Mesendoderm (in vitro differentiated cells): ENCODE results near the gene RNF213. TPM values are rescaled to one million over a fixed set of nuclear protein-coding genes. Genes with fewer than 3 reads are reported as not detected.

Source experiments
- DNase-seq: peaks from one replicate; pipeline ENCODE4 v3.0.0; 2013
- H2AK5ac ChIP-seq: 2 replicates; pipeline ENCODE4 v1.6.1; 2013; ENCODE audit warnings: low read length, inconsistent platforms
- H2BK120ac ChIP-seq: 2 replicates; pipeline ENCODE4 v1.6.1; 2013; ENCODE audit warnings: low read depth, mild to moderate bottlenecking, low read length, moderate library complexity, mixed read lengths
- H2BK15ac ChIP-seq: replicated peaks from 2 replicates; pipeline ENCODE4 v1.6.1; 2013; ENCODE audit warnings: low read depth, mild to moderate bottlenecking, moderate library complexity
- H2BK5ac ChIP-seq: 2 replicates; pipeline ENCODE4 v1.6.1; 2013; ENCODE audit warnings: low read length, inconsistent platforms
- H3K18ac ChIP-seq: 2 replicates; pipeline ENCODE4 v1.6.1; 2013; ENCODE audit warnings: mild to moderate bottlenecking, low read length, mixed read lengths
- H3K23ac ChIP-seq: one replicate; pipeline ENCODE4 v1.6.1; 2013; ENCODE audit warnings: low read length
- H3K27ac ChIP-seq: 2 replicates; pipeline ENCODE4 v1.5.1; 2013; ENCODE audit warnings: low read depth, mild to moderate bottlenecking, inconsistent platforms, low read length, moderate library complexity
- H3K27me3 ChIP-seq: 2 replicates; pipeline ENCODE4 v1.6.1; 2013; ENCODE audit warnings: low read length, control low read depth, mild to moderate bottlenecking, inconsistent platforms; ENCODE audit not compliant: insufficient read depth, poor library complexity
- H3K36me3 ChIP-seq: 2 replicates; pipeline ENCODE4 v1.6.1; 2013; ENCODE audit warnings: low read length, inconsistent platforms; ENCODE audit not compliant: control insufficient read depth, insufficient read depth
- H3K4ac ChIP-seq: one replicate; pipeline ENCODE4 v1.6.1; 2013; ENCODE audit warnings: low read depth, mild to moderate bottlenecking, low read length, moderate library complexity
- H3K4me1 ChIP-seq: 2 replicates; pipeline ENCODE4 v1.6.1; 2013; ENCODE audit warnings: low read depth, low read length, inconsistent platforms; ENCODE audit not compliant: control insufficient read depth
- H3K4me2 ChIP-seq: 2 replicates; pipeline ENCODE4 v1.6.1; 2013; ENCODE audit warnings: low read length
- H3K4me3 ChIP-seq: 2 replicates; pipeline ENCODE4 v1.5.1; 2013; ENCODE audit warnings: mild to moderate bottlenecking, low read length
- H3K56ac ChIP-seq: one replicate; pipeline ENCODE4 v1.6.1; 2013; ENCODE audit warnings: low read length
- H3K79me1 ChIP-seq: 2 replicates; pipeline ENCODE4 v1.6.1; 2013; ENCODE audit warnings: low read length, inconsistent platforms
- H3K79me2 ChIP-seq: 2 replicates; pipeline ENCODE4 v1.6.1; 2013; ENCODE audit warnings: mild to moderate bottlenecking, low read length; ENCODE audit not compliant: control insufficient read depth, insufficient read depth
- H3K9ac ChIP-seq: 2 replicates; pipeline ENCODE4 v1.6.1; 2013; ENCODE audit warnings: low read length, inconsistent platforms
- H4K5ac ChIP-seq: one replicate; pipeline ENCODE4 v1.6.1; 2013; ENCODE audit warnings: low read length
- H4K8ac ChIP-seq: one replicate; pipeline ENCODE4 v1.6.1; 2013; ENCODE audit warnings: low read depth, mild to moderate bottlenecking, control low read depth, low read length, moderate library complexity
- WGBS: extraction: QIAGEN DNeasy Blood & Tissue Kit; methylation state at CpG from one replicate; pipeline ENCODE4 v1.1.7; 2013; ENCODE audit warnings: low lambda C conversion rate, missing lambda C conversion rate; ENCODE audit not compliant: insufficient coverage; ENCODE audit errors: extremely low coverage; 5-methylcytosine and 5-hydroxymethylcytosine counted together
- small RNA-seq: library from polyadenylated mRNA; stranded (forward); fragments of <200 nt; extraction: miRNeasy Mini kit (QIAGEN cat#:217004); gene quantifications from one replicate; pipeline ENCODE3, GENCODE V24; 2013; ENCODE audit not compliant: insufficient read depth

The RNF213 gene

DNA sequence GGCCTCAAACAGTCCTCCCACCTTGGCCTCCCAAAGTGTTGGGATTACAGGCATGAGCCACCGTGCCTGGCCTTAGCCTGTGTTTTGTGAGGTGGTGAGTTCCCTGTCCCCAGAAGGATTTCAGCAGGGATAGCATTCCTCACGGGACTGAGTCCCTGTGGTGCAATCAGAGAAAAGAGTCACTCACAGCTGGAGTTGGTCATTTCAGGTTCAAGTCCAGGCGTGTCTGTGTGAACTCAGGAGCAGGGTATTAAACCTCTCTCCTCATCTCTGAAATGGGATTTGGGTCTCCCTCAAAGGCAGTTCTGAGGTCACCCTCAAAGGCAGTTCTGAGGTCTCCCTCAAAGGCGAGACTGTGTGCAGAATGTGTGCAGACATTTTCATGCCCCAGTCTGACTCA lies 187.1 kb downstream of the RNF213 start:
- no CpG with 5 or more reads among the region's 4 CpGs for WGBS

More for the DNA sequence above, 187.1 kb downstream of the RNF213 start:
- DNase-seq = no peak
- Histone ChIP-seq H3K79me2 (no peaks in the 10 kb centered on the region), H3K4me1 (no peaks in the 10 kb centered on the region), H3K4ac (no peak overlapping the region), H3K36me3 (no peaks in the 10 kb centered on the region), H2AK5ac (no peak overlapping the region), H3K27me3 (no peaks in the 10 kb centered on the region), H4K5ac (no peak overlapping the region), H3K79me1 (no peaks in the 10 kb centered on the region), H2BK5ac (no peak overlapping the region), H2BK15ac (no peak overlapping the region), H3K18ac (no peak overlapping the region), H3K23ac (no peak overlapping the region), H3K9ac (no peak overlapping the region), H3K56ac (no peak overlapping the region), H2BK120ac (no peak overlapping the region), H3K4me3 (no peak overlapping the region), H4K8ac (no peak overlapping the region), H3K27ac (no peak overlapping the region), H3K4me2 (no peak overlapping the region)

Small RNAs within 50 kb of the gene (small RNA-seq; reads per million reads assigned to genes)
- not detected for gene MIR4730
